ENCODE data around the gene ADAMTS6. TPM values are rescaled to one million over a fixed set of nuclear protein-coding genes. Genes with fewer than 3 reads are reported as not detected.

ADAMTS6 gene
- total RNA-seq, 4 donors from 2014 or later, result 2.6 to 25.2 (median 12.3) TPM

DNA sequence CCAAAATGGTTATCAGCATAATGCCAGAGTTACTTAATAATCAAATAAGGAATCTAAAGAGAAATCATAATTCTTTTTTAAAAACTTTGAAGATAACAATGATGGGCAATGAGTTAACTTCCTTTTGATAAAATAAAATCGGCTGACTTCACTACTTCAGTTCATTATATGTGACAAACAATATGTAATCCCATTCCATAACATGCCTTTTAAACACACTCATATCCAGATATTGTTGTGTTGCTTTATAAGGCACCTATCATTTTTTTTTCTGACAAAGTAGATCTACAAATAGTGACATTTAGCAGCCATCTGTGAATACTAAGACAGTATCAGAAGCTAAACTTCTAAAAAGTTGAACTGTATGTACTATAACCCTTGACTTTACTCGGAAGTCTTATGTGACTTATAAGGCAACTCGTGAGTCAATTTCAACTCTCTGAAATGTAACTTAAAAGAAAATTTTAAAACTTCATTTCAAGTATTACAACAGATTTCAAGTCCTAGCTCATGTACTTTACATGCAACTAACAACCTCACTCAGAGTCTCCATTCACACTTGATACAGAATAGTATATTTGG is 7.5 kb downstream of the ADAMTS6 start:
- no peak for ATAC-seq
- TF ChIP-seq POLR2AphosphoS5 (IDR thresholded peaks at IDR 0.05) (no peak), EP300 (IDR thresholded peaks at IDR 0.05) (no peak), POLR2A (IDR thresholded peaks at IDR 0.05) (no peak)
- TF ChIP-seq, protein P1, sequence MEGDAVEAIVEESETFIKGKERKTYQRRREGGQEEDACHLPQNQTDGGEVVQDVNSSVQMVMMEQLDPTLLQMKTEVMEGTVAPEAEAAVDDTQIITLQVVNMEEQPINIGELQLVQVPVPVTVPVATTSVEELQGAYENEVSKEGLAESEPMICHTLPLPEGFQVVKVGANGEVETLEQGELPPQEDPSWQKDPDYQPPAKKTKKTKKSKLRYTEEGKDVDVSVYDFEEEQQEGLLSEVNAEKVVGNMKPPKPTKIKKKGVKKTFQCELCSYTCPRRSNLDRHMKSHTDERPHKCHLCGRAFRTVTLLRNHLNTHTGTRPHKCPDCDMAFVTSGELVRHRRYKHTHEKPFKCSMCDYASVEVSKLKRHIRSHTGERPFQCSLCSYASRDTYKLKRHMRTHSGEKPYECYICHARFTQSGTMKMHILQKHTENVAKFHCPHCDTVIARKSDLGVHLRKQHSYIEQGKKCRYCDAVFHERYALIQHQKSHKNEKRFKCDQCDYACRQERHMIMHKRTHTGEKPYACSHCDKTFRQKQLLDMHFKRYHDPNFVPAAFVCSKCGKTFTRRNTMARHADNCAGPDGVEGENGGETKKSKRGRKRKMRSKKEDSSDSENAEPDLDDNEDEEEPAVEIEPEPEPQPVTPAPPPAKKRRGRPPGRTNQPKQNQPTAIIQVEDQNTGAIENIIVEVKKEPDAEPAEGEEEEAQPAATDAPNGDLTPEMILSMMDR (IDR thresholded peaks at IDR 0.05), result no peak
- H3K27me3 ChIP-seq, result no peaks in the 10 kb centered on the region
- no peak overlapping the region for H3K4me3 ChIP-seq
- H3K4me1 ChIP-seq, result peaks cover 0 to 6% (median 0%) of the 10 kb centered on the region in 3 donors
- no peaks in the 10 kb centered on the region for H3K36me3 ChIP-seq
- H3K27ac ChIP-seq, result no peak overlapping the region
- H3K9me3 ChIP-seq, result no peaks in the 10 kb centered on the region
- 64 to 75% methylated on average over 3 of the region's 3 CpGs for WGBS, 2 donors (ENCODE audit: low coverage in 1 of 2)

DNA sequence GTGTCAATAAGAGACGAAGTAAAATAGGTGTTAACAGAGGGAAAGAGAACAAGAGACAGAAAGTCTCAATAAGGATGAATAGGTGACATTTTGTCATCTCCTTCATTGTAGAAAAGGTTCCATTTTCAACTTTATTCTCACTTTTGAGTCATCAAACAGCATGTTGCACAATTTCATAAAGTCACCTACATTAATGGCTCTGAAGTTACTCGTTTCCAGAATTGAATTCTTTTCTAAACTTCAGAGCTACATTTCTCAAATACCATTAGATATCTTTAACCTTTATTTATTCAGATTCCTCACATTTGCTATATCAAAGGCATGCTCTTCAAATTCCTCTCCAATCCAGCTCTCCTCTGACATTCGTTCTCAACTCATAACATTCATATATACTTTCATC is 13.1 kb downstream of the ADAMTS6 start:
- TF ChIP-seq POLR2A (IDR thresholded peaks at IDR 0.05), result no peak
- TF ChIP-seq POLR2AphosphoS5 (IDR thresholded peaks at IDR 0.05), result no peak
- TF ChIP-seq, protein P1 (IDR thresholded peaks at IDR 0.05), result no peak
- no peak for TF ChIP-seq EP300 (IDR thresholded peaks at IDR 0.05)
- H3K4me1 ChIP-seq, result no peaks in the 10 kb centered on the region
- ATAC-seq, result no peak
- H3K36me3 ChIP-seq, result no peaks in the 10 kb centered on the region
- H3K27me3 ChIP-seq, result no peaks in the 10 kb centered on the region
- H3K4me3 ChIP-seq, result no peak overlapping the region
- H3K9me3 ChIP-seq, result no peaks in the 10 kb centered on the region
- H3K27ac ChIP-seq, result no peak overlapping the region
- WGBS, 2 donors (ENCODE audit: low coverage in 1 of 2), result 71 to 85% methylated on average over 3 of the region's 3 CpGs

DNA sequence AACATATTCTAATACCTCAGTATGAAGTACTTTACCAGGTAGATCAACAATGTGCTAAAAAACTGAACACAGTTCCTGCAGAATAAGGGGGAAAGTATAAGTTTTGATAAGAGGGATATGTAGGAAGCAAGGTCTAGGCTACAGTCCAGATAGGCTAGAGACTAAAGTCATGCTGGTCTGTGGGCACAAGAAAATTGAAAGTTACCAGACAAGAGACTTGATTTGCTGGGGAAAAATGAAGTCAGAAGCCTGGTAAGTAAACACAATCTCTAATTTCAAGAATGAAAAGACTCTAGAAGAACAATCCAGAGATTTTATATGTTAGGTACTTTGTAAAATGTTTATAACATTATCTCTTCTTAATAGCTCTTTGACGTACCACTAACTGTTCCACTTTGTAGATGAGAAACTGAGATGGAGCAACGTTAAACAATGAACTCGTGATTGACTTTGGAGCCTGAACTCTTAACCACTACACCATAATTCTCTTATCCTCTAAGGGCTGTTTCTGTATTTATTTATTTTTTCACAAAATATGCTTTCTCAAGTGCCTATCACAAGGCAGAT is 19.5 kb downstream of the ADAMTS6 start:
- WGBS, 2 donors (ENCODE audit: low coverage in 1 of 2), result 52 to 82% methylated on average over 3 of the region's 3 CpGs
- H3K4me3 ChIP-seq, result no peak overlapping the region
- H3K4me1 ChIP-seq, result no peaks in the 10 kb centered on the region
- H3K27ac ChIP-seq, result no peak overlapping the region
- no peaks in the 10 kb centered on the region for H3K9me3 ChIP-seq
- no peak for TF ChIP-seq EP300 (IDR thresholded peaks at IDR 0.05)
- TF ChIP-seq POLR2AphosphoS5 (IDR thresholded peaks at IDR 0.05), result no peak
- TF ChIP-seq, protein P1 (IDR thresholded peaks at IDR 0.05), result no peak
- no peak for TF ChIP-seq POLR2A (IDR thresholded peaks at IDR 0.05)
- H3K36me3 ChIP-seq, result no peaks in the 10 kb centered on the region
- no peak for ATAC-seq
- no peaks in the 10 kb centered on the region for H3K27me3 ChIP-seq

DNA sequence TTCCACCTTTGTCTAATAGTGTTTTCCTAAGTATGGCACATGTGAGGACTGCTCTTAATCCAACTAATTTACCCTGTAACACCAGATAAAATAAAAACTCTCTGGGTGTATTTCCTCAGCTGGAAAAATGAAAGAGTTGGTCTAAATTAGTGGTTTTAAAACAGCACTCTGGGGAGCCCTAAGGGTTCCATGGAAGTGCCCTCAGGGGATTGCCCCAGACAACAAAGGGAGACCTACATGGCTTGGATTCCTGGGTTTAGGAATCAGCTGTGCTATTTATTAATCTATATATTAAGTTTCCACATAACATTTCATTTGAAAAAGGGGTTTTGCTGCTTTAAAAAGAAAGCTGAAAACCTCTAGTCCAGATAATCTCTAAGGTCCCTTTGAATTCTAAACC is 20.2 kb downstream of the ADAMTS6 start:
- H3K4me3 ChIP-seq, result no peak overlapping the region
- H3K4me1 ChIP-seq, result no peaks in the 10 kb centered on the region
- no peaks in the 10 kb centered on the region for H3K9me3 ChIP-seq
- ATAC-seq, result no peak
- TF ChIP-seq, protein P1 (IDR thresholded peaks at IDR 0.05), result no peak
- TF ChIP-seq POLR2AphosphoS5 (IDR thresholded peaks at IDR 0.05), result no peak
- no peak for TF ChIP-seq POLR2A (IDR thresholded peaks at IDR 0.05)
- no peaks in the 10 kb centered on the region for H3K27me3 ChIP-seq
- H3K27ac ChIP-seq, result no peak overlapping the region
- H3K36me3 ChIP-seq, result no peaks in the 10 kb centered on the region

DNA sequence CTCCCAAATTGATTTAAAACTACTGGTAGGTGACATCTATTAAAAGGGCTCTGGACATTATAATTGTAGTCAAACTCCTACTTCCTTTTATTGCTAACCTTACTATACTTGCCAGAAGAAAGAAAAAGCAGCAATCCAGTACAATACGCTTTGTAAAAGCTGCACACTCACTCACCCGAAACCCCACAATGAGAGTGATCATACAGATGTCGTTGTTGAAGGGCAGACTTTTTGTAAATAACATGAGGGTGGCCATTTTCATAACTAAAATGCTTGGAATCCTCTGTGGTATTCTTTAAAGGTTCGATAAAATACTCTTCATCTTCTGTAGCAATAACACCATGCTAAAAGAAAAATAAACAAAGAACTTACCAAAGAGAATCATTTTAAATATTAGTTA is 21.7 kb downstream of the ADAMTS6 start:
- Histone ChIP-seq H3K27ac (no peak overlapping the region), H3K36me3 (no peaks in the 10 kb centered on the region), H3K27me3 (no peaks in the 10 kb centered on the region), H3K9me3 (no peaks in the 10 kb centered on the region), H3K4me1 (no peaks in the 10 kb centered on the region), H3K4me3 (no peak overlapping the region)
- WGBS, 2 donors (ENCODE audit: low coverage in 1 of 2), result 54 to 59% methylated on average over 4 of the region's 4 CpGs
- no peak for ATAC-seq
- TF ChIP-seq, protein P1 (IDR thresholded peaks at IDR 0.05), result no peak
- no peak for TF ChIP-seq EP300 (IDR thresholded peaks at IDR 0.05)
- no peak for TF ChIP-seq POLR2A (IDR thresholded peaks at IDR 0.05)
- no peak for TF ChIP-seq POLR2AphosphoS5 (IDR thresholded peaks at IDR 0.05)
